ENCODE measurements around the gene GOLIM4.
A peak's percentile ranks its signal among the peaks of the same experiment; 100 is the strongest.

Gene GOLIM4

GRCh38 chr3:168003911-168004310 lies 91.8 kb downstream of the GOLIM4 start:
- DNase-seq (ENCODE audit: low read depth): no peak
- no peak overlapping the region for H3K4me3 ChIP-seq (ENCODE audit: control insufficient read depth, low read depth, low read length)
- no peak for TF ChIP-seq CTCF (conservative IDR thresholded peaks at IDR 0.05; ENCODE audit: control insufficient read depth, insufficient read depth, low read depth, low read length)

GRCh38 chr3:168002786-168003368 lies 92.8 kb downstream of the GOLIM4 start:
- no peak for TF ChIP-seq CTCF (conservative IDR thresholded peaks at IDR 0.05; ENCODE audit: control insufficient read depth, insufficient read depth, low read depth, low read length)
- DNase-seq (ENCODE audit: low read depth): peak; percentile 73
- no peak overlapping the region for H3K4me3 ChIP-seq (ENCODE audit: control insufficient read depth, low read depth, low read length)

- no peak for TF ChIP-seq CTCF (conservative IDR thresholded peaks at IDR 0.05; ENCODE audit: control insufficient read depth, insufficient read depth, low read depth, low read length)
- no peak for DNase-seq (ENCODE audit: low read depth)
- no peak overlapping the region for H3K4me3 ChIP-seq (ENCODE audit: control insufficient read depth, low read depth, low read length)
Measured at GRCh38 chr3:168001244-168001643, 94.5 kb downstream of the GOLIM4 start.

- H3K4me3 ChIP-seq (ENCODE audit: control insufficient read depth, low read depth, low read length): no peak overlapping the region
- no peak for DNase-seq (ENCODE audit: low read depth)
- no peak for TF ChIP-seq CTCF (conservative IDR thresholded peaks at IDR 0.05; ENCODE audit: control insufficient read depth, insufficient read depth, low read depth, low read length)
Measured at GRCh38 chr3:167998253-167998652, 97.5 kb downstream of the GOLIM4 start.

- DNase-seq (ENCODE audit: low read depth): no peak
- TF ChIP-seq CTCF (conservative IDR thresholded peaks at IDR 0.05; ENCODE audit: control insufficient read depth, insufficient read depth, low read depth, low read length): no peak
- no peak overlapping the region for H3K4me3 ChIP-seq (ENCODE audit: control insufficient read depth, low read depth, low read length)
Measured at GRCh38 chr3:167996514-167996913, 99.2 kb downstream of the GOLIM4 start.

- no peak for TF ChIP-seq CTCF (conservative IDR thresholded peaks at IDR 0.05; ENCODE audit: control insufficient read depth, insufficient read depth, low read depth, low read length)
- DNase-seq (ENCODE audit: low read depth): no peak
- H3K4me3 ChIP-seq (ENCODE audit: control insufficient read depth, low read depth, low read length): no peak overlapping the region
Measured at GRCh38 chr3:167992381-167992780, 103.3 kb downstream of the GOLIM4 start.

- no peak overlapping the region for H3K4me3 ChIP-seq (ENCODE audit: control insufficient read depth, low read depth, low read length)
- no peak for DNase-seq (ENCODE audit: low read depth)
- TF ChIP-seq CTCF (conservative IDR thresholded peaks at IDR 0.05; ENCODE audit: control insufficient read depth, insufficient read depth, low read depth, low read length): no peak
Measured at GRCh38 chr3:167991213-167991612, 104.5 kb downstream of the GOLIM4 start.
